Measurements from ENCODE around the gene CD200R1. TPM values are rescaled to one million over a fixed set of nuclear protein-coding genes. Genes with fewer than 3 reads are reported as not detected.
A peak's percentile ranks its signal among the peaks of the same experiment; 100 is the strongest.

Gene CD200R1
- total and polyA plus RNA-seq, 2 of the 13 experiments (the other 11 are each of a cell fraction or from before 2014, with no cell fraction given), result 0.04 TPM; not detected in 1

GRCh38 chr3:112990672-112991602, 16.0 kb upstream of the CD200R1 start, which contains the start of gene GTPBP8 (continued):
- TF ChIP-seq CHD4 (IDR thresholded peaks at IDR 0.05; ENCODE audit: borderline replicate concordance, low read length) (no peak), ZNF12 (CRISPR knock-in tag; IDR thresholded peaks at IDR 0.05) (peak; percentile 80), HNRNPLL (IDR thresholded peaks at IDR 0.05; ENCODE audit: low read depth, low read length, poor library complexity, severe bottlenecking) (peak; percentile 93), HMGXB4 (CRISPR knock-in tag; IDR thresholded peaks at IDR 0.05; ENCODE audit: borderline replicate concordance in 1 of 2, low read depth in 1 of 2) (peak; percentile 83 to 85), ATAD3A (CRISPR knock-in tag; IDR thresholded peaks at IDR 0.05) (no peak), ZSCAN21 (CRISPR knock-in tag; IDR thresholded peaks at IDR 0.05; ENCODE audit: borderline replicate concordance) (no peak), KDM4B (CRISPR knock-in tag; IDR thresholded peaks at IDR 0.05) (no peak), ZNF142 (CRISPR knock-in tag; IDR thresholded peaks at IDR 0.05) (0 out of 2 replicates have a peak, but pooled peaks have one; percentile 48), FOXO1 (CRISPR knock-in tag; IDR thresholded peaks at IDR 0.05) (no peak), SALL2 (CRISPR knock-in tag; IDR thresholded peaks at IDR 0.05) (peak; percentile 81; the same call in 1 of the 2 replicates), ZNF34 (CRISPR knock-in tag; IDR thresholded peaks at IDR 0.05; ENCODE audit: borderline replicate concordance) (no peak; the same call in 1 of the 2 replicates), E2F2 (CRISPR knock-in tag; IDR thresholded peaks at IDR 0.05; ENCODE audit: borderline replicate concordance) (no peak), ZNF597 (CRISPR knock-in tag; IDR thresholded peaks at IDR 0.05) (no peak), TOPORS (CRISPR knock-in tag; IDR thresholded peaks at IDR 0.05) (peak; percentile 56), LCORL (IDR thresholded peaks at IDR 0.05) (no peak), LCORL (CRISPR knock-in tag; IDR thresholded peaks at IDR 0.05) (0 out of 2 replicates have a peak, but pooled peaks have one; percentile 1), SAFB2 (CRISPR knock-in tag; IDR thresholded peaks at IDR 0.05; ENCODE audit: borderline replicate concordance, low read depth) (no peak)

All from HepG2 (cell line).